Osteoblast (primary cell): Measurements from ENCODE around the gene CRABP2. TPM values are rescaled to one million over a fixed set of nuclear protein-coding genes. Genes with fewer than 3 reads are reported as not detected.
A peak's percentile ranks its signal among the peaks of the same experiment; 100 is the strongest.

Experiments used
- DNase-seq: peaks from one replicate; pipeline ENCODE4 v3.0.0; 2011; ENCODE audit warnings: low spot score, mixed read lengths; ENCODE audit not compliant: insufficient read length; ENCODE audit errors: missing footprints
- H2AFZ ChIP-seq: 2 replicates; pipeline ENCODE4 v1.6.0; 2011; ENCODE audit warnings: mild to moderate bottlenecking, low read length
- H3K27ac ChIP-seq: 2 replicates; pipeline ENCODE4 v1.5.1; 2011; ENCODE audit warnings: mild to moderate bottlenecking, low read depth, low read length, moderate library complexity
- H3K27me3 ChIP-seq: 2 replicates; pipeline ENCODE4 v1.6.0; 2012; ENCODE audit warnings: mild to moderate bottlenecking, control low read depth, inconsistent platforms, low read length, moderate library complexity; ENCODE audit not compliant: insufficient read depth
- H3K36me3 ChIP-seq: 2 replicates; pipeline ENCODE4 v1.5.1; 2011; ENCODE audit warnings: mild to moderate bottlenecking, low read length, control low read depth, moderate library complexity; ENCODE audit not compliant: insufficient read depth
- H3K4me1 ChIP-seq: 2 replicates; pipeline ENCODE4 v1.5.1; 2011; ENCODE audit warnings: mild to moderate bottlenecking, low read length, control low read depth, moderate library complexity; ENCODE audit not compliant: insufficient read depth
- H3K4me2 ChIP-seq: 2 replicates; pipeline ENCODE4 v1.6.0; 2011; ENCODE audit warnings: mild to moderate bottlenecking, low read length; ENCODE audit not compliant: insufficient read depth
- H3K4me3 ChIP-seq: fragments of 200-600 bp; sonication (generic); 3 replicates; pipeline ENCODE4 v1.5.1; 2012; ENCODE audit warnings: mild to moderate bottlenecking, low read length, inconsistent platforms; ENCODE audit not compliant: insufficient read depth
- H3K79me2 ChIP-seq: 2 replicates; pipeline ENCODE4 v1.6.0; 2012; ENCODE audit warnings: mild to moderate bottlenecking, low read length, control low read depth, inconsistent platforms; ENCODE audit not compliant: insufficient read depth
- H3K9me3 ChIP-seq: 2 replicates; pipeline ENCODE4 v1.5.1; 2011; ENCODE audit warnings: low read depth, low read length, control low read depth
- H4K20me1 ChIP-seq: 2 replicates; pipeline ENCODE4 v1.6.0; 2012; ENCODE audit warnings: mild to moderate bottlenecking, low read length, control low read depth; ENCODE audit not compliant: insufficient read depth
- CTCF ChIP-seq: IDR thresholded peaks from 2 replicates; pipeline ENCODE4 v1.5.1; 2011; ENCODE audit warnings: mild to moderate bottlenecking, low read depth, low read length, moderate library complexity; ENCODE audit errors: extremely low read depth
- total RNA-seq: library from RNA; depleted of rRNA; stranded (reverse); fragments of >200 nt; gene quantifications from 2 replicates; pipeline ENCODE4 v1.2.3, GENCODE V29; 2012

Gene CRABP2
- total RNA-seq, 1 donor: 16.6 TPM

DNA sequence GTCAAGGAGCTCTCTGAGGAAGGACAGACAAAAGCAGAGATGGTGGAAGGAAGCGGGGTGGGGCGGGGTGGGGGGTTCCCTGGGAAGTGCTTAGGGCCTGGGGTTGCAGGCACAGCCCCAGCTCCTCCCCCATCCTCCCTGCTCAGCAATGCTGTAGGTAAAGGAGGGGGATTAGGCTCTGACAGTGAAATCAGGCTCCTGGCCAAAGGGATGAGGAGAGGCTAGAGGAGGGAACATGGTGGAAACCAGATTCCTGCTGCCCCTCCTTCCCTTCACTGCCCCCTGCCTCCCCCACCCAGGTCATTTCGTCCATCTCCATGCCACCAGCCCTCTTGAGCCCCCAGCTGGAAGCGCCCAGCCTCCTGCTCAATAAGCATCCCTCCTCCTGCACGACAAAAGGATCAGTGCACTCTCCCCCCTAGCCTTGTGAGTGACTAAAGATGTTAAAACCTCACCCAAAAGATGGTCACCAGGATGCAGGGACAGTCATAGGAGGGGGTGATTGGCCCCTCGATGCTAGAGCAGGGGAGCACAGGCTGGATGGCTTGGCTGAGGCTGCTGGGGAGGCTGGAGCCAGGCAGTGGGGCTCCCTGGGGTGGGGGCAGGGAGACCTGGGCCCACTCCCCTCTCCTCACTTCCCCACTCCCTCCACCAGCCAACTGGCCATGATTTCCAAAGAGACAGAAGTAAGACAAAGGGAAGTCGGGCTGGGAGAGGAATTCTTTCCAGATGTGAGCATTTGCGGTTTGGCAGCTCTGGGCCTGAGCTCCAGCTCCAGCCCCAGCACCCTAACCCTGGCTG lies 2.2 kb upstream of the CRABP2 start:
- Histone ChIP-seq H3K36me3 (no peaks in the 10 kb centered on the region), H3K79me2 (no peaks in the 10 kb centered on the region), H2AFZ (no peak overlapping the region), H3K4me1 (peaks cover 63% of the 10 kb centered on the region), H3K4me2 (peak overlapping the region; percentile 23), H3K27ac (no peak overlapping the region), H3K4me3 (no peak overlapping the region), H3K27me3 (no peaks in the 10 kb centered on the region), H4K20me1 (no peaks in the 10 kb centered on the region), H3K9me3 (no peaks in the 10 kb centered on the region)
- TF ChIP-seq CTCF: no peak
- DNase-seq: no peak

- peak; percentile 78 for DNase-seq
- Histone ChIP-seq H3K4me3 (peak overlapping the region; percentile 66), H3K27ac (no peak overlapping the region), H3K4me1 (peaks cover 57% of the 10 kb centered on the region), H3K27me3 (no peaks in the 10 kb centered on the region), H3K79me2 (no peaks in the 10 kb centered on the region), H3K36me3 (no peaks in the 10 kb centered on the region), H2AFZ (peak overlapping the region; percentile 85), H3K9me3 (no peaks in the 10 kb centered on the region), H3K4me2 (peak overlapping the region; percentile 94), H4K20me1 (no peaks in the 10 kb centered on the region)
- TF ChIP-seq CTCF: no peak
Measured at GRCh38 chr1:156706657-156707416, 1.5 kb upstream of the CRABP2 start.

GRCh38 chr1:156705918-156706656 lies 704 bp upstream of the CRABP2 start:
- Histone ChIP-seq H3K79me2 (no peaks in the 10 kb centered on the region), H3K36me3 (no peaks in the 10 kb centered on the region), H4K20me1 (no peaks in the 10 kb centered on the region), H3K4me1 (peaks cover 53% of the 10 kb centered on the region), H3K27me3 (no peaks in the 10 kb centered on the region), H3K9me3 (no peaks in the 10 kb centered on the region), H3K27ac (no peak overlapping the region), H2AFZ (peak overlapping the region; percentile 85), H3K4me2 (peak overlapping the region; percentile 94), H3K4me3 (peak overlapping the region; percentile 66)
- DNase-seq: peak; percentile 94
- TF ChIP-seq CTCF: peak; percentile 68
